Lower lobe of right lung (tissue), 2 donors: Measurements from ENCODE around the gene TICAM1. TPM values are rescaled to one million over a fixed set of nuclear protein-coding genes. Genes with fewer than 3 reads are reported as not detected.
A peak's percentile ranks its signal among the peaks of the same experiment; 100 is the strongest.
"Not testable (repeated sequence)": the region's sequence is repeated elsewhere in the genome, so short reads cannot be mapped to it uniquely, and the experiment has no call there.

ENCODE experiments used
- ATAC-seq, 2 donors: fragments of 200-7000 bp; cut with Tn5 transposase; one replicate each; pipeline ENCODE4 v1.9.1; 2020 to 2022; ENCODE audit warnings: mild to moderate bottlenecking in 2 of 2, moderate library complexity in 2 of 2
- DNase-seq: peaks from one replicate; pipeline ENCODE4 v3.0.0-alpha.2; 2020
- H3K27ac ChIP-seq: fragments of 200-600 bp; one replicate; pipeline ENCODE4 v1.8.0; 2022
- H3K27me3 ChIP-seq: fragments of 200-600 bp; one replicate; pipeline ENCODE4 v1.8.0; 2022; ENCODE audit warnings: low read depth
- H3K36me3 ChIP-seq: fragments of 200-600 bp; one replicate; pipeline ENCODE4 v1.8.0; 2022; ENCODE audit warnings: mild to moderate bottlenecking
- H3K4me1 ChIP-seq: fragments of 200-600 bp; one replicate; pipeline ENCODE4 v1.8.0; 2022
- H3K4me3 ChIP-seq: fragments of 200-600 bp; one replicate; pipeline ENCODE4 v1.8.0; 2022; ENCODE audit warnings: mild to moderate bottlenecking
- H3K9me3 ChIP-seq: fragments of 200-600 bp; one replicate; pipeline ENCODE4 v1.8.0; 2022
- CTCF ChIP-seq: fragments of 200-600 bp; IDR thresholded peaks from one replicate; pipeline ENCODE4 v1.8.0; 2022; ENCODE audit warnings: antibody characterized with exemption, mild to moderate bottlenecking
- intact Hi-C: fragments of 100-400 bp; cut with DNase I; formaldehyde crosslinking; loops from one replicate; pipeline ENCODE4 v1.11.0; 2022
- total RNA-seq: library from RNA; stranded (reverse); fragmentation: NEBNext Ultra II Directional; extraction: Animal tissue kit (Norgen Biotek cat#: 25700); gene quantifications from one replicate; pipeline ENCODE4 v1.2.1, GENCODE V29; 2021
- donor health status: DM: no; HTN: yes; CAD: no; lungs with severe emphysema.

The TICAM1 gene
- total RNA-seq, 1 donor from 2014 or later, result 14.6 TPM

GRCh38 chr19:4832776-4833175 is 1.3 kb upstream of the TICAM1 start:
- Histone ChIP-seq H3K27me3 (no peaks in the 10 kb centered on the region), H3K9me3 (no peaks in the 10 kb centered on the region), H3K27ac (no peak overlapping the region), H3K4me3 (no peak overlapping the region), H3K4me1 (peaks cover 28% of the 10 kb centered on the region), H3K36me3 (peaks cover 2% of the 10 kb centered on the region)
- no peak for TF ChIP-seq CTCF
- no peak for ATAC-seq
- no peak for DNase-seq
- intact Hi-C loops, result no loop called here

GRCh38 chr19:4831979-4832340 is 448 bp upstream of the TICAM1 start:
- DNase-seq, H3K27me3 ChIP-seq, ATAC-seq, intact Hi-C loops, H3K9me3 ChIP-seq, H3K36me3 ChIP-seq: not testable (repeated sequence)
- H3K27ac ChIP-seq, result peak overlapping the region; percentile 94
- peak overlapping the region; percentile 98 for H3K4me3 ChIP-seq
- H3K4me1 ChIP-seq, result peaks cover 28% of the 10 kb centered on the region

GRCh38 chr19:4830768-4831265 is 695 bp downstream of the TICAM1 start:
- peaks cover 28% of the 10 kb centered on the region for H3K4me1 ChIP-seq
- TF ChIP-seq CTCF, result no peak
- peak; percentile 18 to 23 for ATAC-seq

GRCh38 chr19:4830332-4830731 is 1.2 kb downstream of the TICAM1 start:
- ATAC-seq (no peak), DNase-seq (no peak)
- intact Hi-C loops, result no loop called here
- Histone ChIP-seq H3K27me3 (no peaks in the 10 kb centered on the region), H3K9me3 (no peaks in the 10 kb centered on the region), H3K36me3 (peaks cover 3% of the 10 kb centered on the region), H3K4me3 (peak overlapping the region; percentile 98), H3K4me1 (peaks cover 28% of the 10 kb centered on the region), H3K27ac (peak overlapping the region; percentile 94)
- no peak for TF ChIP-seq CTCF

More at GRCh38 chr19:4830768-4831265, 695 bp downstream of the TICAM1 start:
- no peak for DNase-seq
- no peaks in the 10 kb centered on the region for H3K27me3 ChIP-seq
- H3K36me3 ChIP-seq, result peaks cover 2% of the 10 kb centered on the region
- no peaks in the 10 kb centered on the region for H3K9me3 ChIP-seq
- peak overlapping the region; percentile 98 for H3K4me3 ChIP-seq
- peak overlapping the region; percentile 94 for H3K27ac ChIP-seq
- intact Hi-C loops, result no loop called here

GRCh38 chr19:4829001-4829712 is 2.4 kb downstream of the TICAM1 start:
- TF ChIP-seq CTCF, result no peak
- H3K36me3 ChIP-seq, result peaks cover 6% of the 10 kb centered on the region
- intact Hi-C loops, result no loop called here
- no peak overlapping the region for H3K4me3 ChIP-seq
- H3K27ac ChIP-seq, result no peak overlapping the region
- no peaks in the 10 kb centered on the region for H3K27me3 ChIP-seq
- DNase-seq (no peak), ATAC-seq (no peak)
- H3K4me1 ChIP-seq, result peaks cover 28% of the 10 kb centered on the region
- H3K9me3 ChIP-seq, result no peaks in the 10 kb centered on the region

- Histone ChIP-seq H3K36me3 (peaks cover 17% of the 10 kb centered on the region), H3K4me1 (peaks cover under 1% of the 10 kb centered on the region), H3K27ac (no peak overlapping the region), H3K9me3 (no peaks in the 10 kb centered on the region), H3K27me3 (no peaks in the 10 kb centered on the region), H3K4me3 (no peak overlapping the region)
- ATAC-seq (no peak), DNase-seq (no peak)
- intact Hi-C loops, result no loop called here
- no peak for TF ChIP-seq CTCF
Measured at GRCh38 chr19:4823577-4823976, 7.9 kb downstream of the TICAM1 start.

- peaks cover 29% of the 10 kb centered on the region for H3K36me3 ChIP-seq
- H3K27me3 ChIP-seq, DNase-seq, intact Hi-C loops, H3K4me3 ChIP-seq, H3K9me3 ChIP-seq, H3K27ac ChIP-seq, ATAC-seq, H3K4me1 ChIP-seq: not testable (repeated sequence)
Measured at GRCh38 chr19:4822354-4822753, 9.2 kb downstream of the TICAM1 start.
